ENCODE results near the gene CORO6. TPM values are rescaled to one million over a fixed set of nuclear protein-coding genes. Genes with fewer than 3 reads are reported as not detected.
A peak's percentile ranks its signal among the peaks of the same experiment; 100 is the strongest.

Gene CORO6
- total RNA-seq, 2 experiments from 2014 or later, result 2.8 to 3.3 TPM

- H3K27me3 Mint-ChIP-seq, result no peaks in the 10 kb centered on the region
- H3K4me1 Mint-ChIP-seq (ENCODE audit: low read depth), result peaks cover 35% of the 10 kb centered on the region
- Histone ChIP-seq H3K9me3 (ENCODE audit: control insufficient read depth in 1 of 2, insufficient read depth in 1 of 2, low read length in 2 of 2) (no peaks in the 10 kb centered on the region), H3K27ac (ENCODE audit: low read depth in 1 of 2, low read length in 2 of 2) (peak overlapping the region; percentile 28 to 38), H3K4me1 (ENCODE audit: insufficient read depth, low read length) (peaks cover 75% of the 10 kb centered on the region), H3K36me3 (ENCODE audit: insufficient read depth, low read length) (peaks cover 16% of the 10 kb centered on the region), H3K27me3 (ENCODE audit: control insufficient read depth in 1 of 2, insufficient read depth in 2 of 2, low read length in 2 of 2) (no peaks in the 10 kb centered on the region), H3K4me3 (ENCODE audit: low read length) (peak overlapping the region; percentile 69)
- intact Hi-C loops (cut with DNase I, micrococcal nuclease), result loop anchor here (2.0 to 10.0 kb wide), 3 partner anchors 21 to 196 kb away; no protein-coding TSS in a partner anchor
- peaks cover 5% of the 10 kb centered on the region for H3K36me3 Mint-ChIP-seq (ENCODE audit: low read depth)
- ChIA-PET CTCF (interaction anchor here (0.6 to 4.8 kb wide), 6 partner anchors 26 to 1492 kb away, joined by 3 to 22 read pairs (median 5); no protein-coding TSS in a partner anchor), POLR2A (interaction anchor here (0.5 to 5.2 kb wide), 9 partner anchors 22 to 272 kb away, joined by 3 to 37 read pairs (median 6); partner anchors contain the start of gene NUFIP2)
- ATAC-seq (ENCODE audit: poor library complexity) (peak; percentile 25), DNase-seq (peak in 13 of 14 experiments; percentile 37 to 83 (median 60))
- TF ChIP-seq, protein P1, sequence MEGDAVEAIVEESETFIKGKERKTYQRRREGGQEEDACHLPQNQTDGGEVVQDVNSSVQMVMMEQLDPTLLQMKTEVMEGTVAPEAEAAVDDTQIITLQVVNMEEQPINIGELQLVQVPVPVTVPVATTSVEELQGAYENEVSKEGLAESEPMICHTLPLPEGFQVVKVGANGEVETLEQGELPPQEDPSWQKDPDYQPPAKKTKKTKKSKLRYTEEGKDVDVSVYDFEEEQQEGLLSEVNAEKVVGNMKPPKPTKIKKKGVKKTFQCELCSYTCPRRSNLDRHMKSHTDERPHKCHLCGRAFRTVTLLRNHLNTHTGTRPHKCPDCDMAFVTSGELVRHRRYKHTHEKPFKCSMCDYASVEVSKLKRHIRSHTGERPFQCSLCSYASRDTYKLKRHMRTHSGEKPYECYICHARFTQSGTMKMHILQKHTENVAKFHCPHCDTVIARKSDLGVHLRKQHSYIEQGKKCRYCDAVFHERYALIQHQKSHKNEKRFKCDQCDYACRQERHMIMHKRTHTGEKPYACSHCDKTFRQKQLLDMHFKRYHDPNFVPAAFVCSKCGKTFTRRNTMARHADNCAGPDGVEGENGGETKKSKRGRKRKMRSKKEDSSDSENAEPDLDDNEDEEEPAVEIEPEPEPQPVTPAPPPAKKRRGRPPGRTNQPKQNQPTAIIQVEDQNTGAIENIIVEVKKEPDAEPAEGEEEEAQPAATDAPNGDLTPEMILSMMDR (IDR thresholded peaks at IDR 0.05), result peak; percentile 25
- H3K4me3 Mint-ChIP-seq, result peak overlapping the region; percentile 90
- peak overlapping the region; percentile 77 for H3K27ac Mint-ChIP-seq
- H3K9me3 Mint-ChIP-seq, result no peaks in the 10 kb centered on the region
Observed at GRCh38 chr17:29565643-29566472, 56.9 kb downstream of the CORO6 start.

Other genes starting within 250 kb of the CORO6 start
- 10 to 100 TPM; 33.1 to 33.8 TPM for gene TAOK1, start 232.5 kb downstream of the CORO6 start, total RNA-seq
- gene ABHD15, start 55.9 kb downstream of the CORO6 start, total RNA-seq, result 1 to 10 TPM; 4.1 to 4.9 TPM
- 10 to 100 TPM; 45.8 to 47.7 TPM for gene TP53I13, start 54.2 kb downstream of the CORO6 start, total RNA-seq
- 10 to 100 TPM; 35.8 to 36.7 TPM for gene GIT1, start 33.3 kb downstream of the CORO6 start, total RNA-seq
- gene ANKRD13B, start 29.8 kb downstream of the CORO6 start, total RNA-seq, result 1 to 10 TPM; 2.1 to 3.0 TPM